PC-3 (cell line): ENCODE measurements around the gene HCAR2. TPM values are rescaled to one million over a fixed set of nuclear protein-coding genes. Genes with fewer than 3 reads are reported as not detected.
A peak's percentile ranks its signal among the peaks of the same experiment; 100 is the strongest.
"Not testable (repeated sequence)": the region's sequence is repeated elsewhere in the genome, so short reads cannot be mapped to it uniquely, and the experiment has no call there.

Source experiments
- ATAC-seq: fragments of 200-7000 bp; cut with Tn5 transposase; 2 replicates; pipeline ENCODE4 v1.9.1; 2020; ENCODE audit warnings: mild to moderate bottlenecking, moderate library complexity
- BruUV-seq: library from RNA; stranded (reverse); fragments of 400-500 nt; replicated peaks from 2 replicates; lab custom pipeline; 2021; lab: Mats Ljungman, UMichigan
- CTCF ChIA-PET: fragments of 300-600 bp; sonication (Branson Sonifier 250); formaldehyde crosslinking; loops from one replicate; lab custom pipeline; 2022; ENCODE audit warnings: antibody characterized with exemption; lab: Charles Lee
- POLR2A ChIA-PET: fragments of 300-600 bp; sonication (Branson Sonifier 250); formaldehyde crosslinking; loops from one replicate; lab custom pipeline; 2022; ENCODE audit warnings: antibody characterized with exemption; ENCODE audit not compliant: unreplicated experiment; lab: Charles Lee
- DNase-seq: peaks from one replicate; pipeline ENCODE4 v3.0.0-alpha.2; 2015
- H2AFZ ChIP-seq: fragments of 300-600 bp; sonication (generic); 2 replicates; pipeline ENCODE4 v1.6.0; 2016; ENCODE audit warnings: antibody characterized with exemption, low read length
- H3F3A ChIP-seq: fragments of 300-600 bp; sonication (generic); one replicate; pipeline ENCODE4 v1.6.0; 2017; ENCODE audit warnings: antibody characterized with exemption, low read length, control low read depth, mild to moderate bottlenecking; ENCODE audit not compliant: unreplicated experiment
- H3K27ac ChIP-seq: fragments of 300-600 bp; sonication (generic); 2 replicates; pipeline ENCODE4 v1.5.1; 2016; ENCODE audit warnings: mild to moderate bottlenecking, low read length
- H3K27me3 ChIP-seq: fragments of 300-600 bp; sonication (generic); 2 replicates; pipeline ENCODE4 v1.6.1; 2016; ENCODE audit warnings: low read length, mixed read lengths
- H3K36me3 ChIP-seq: fragments of 300-600 bp; sonication (generic); 2 replicates; pipeline ENCODE4 v1.6.1; 2016; ENCODE audit warnings: low read depth, mixed run types, low read length, mixed read lengths
- H3K4me1 ChIP-seq: fragments of 300-600 bp; sonication (generic); 2 replicates; pipeline ENCODE4 v1.5.1; 2016; ENCODE audit warnings: low read length; ENCODE audit not compliant: insufficient read depth
- H3K4me2 ChIP-seq: fragments of 300-600 bp; sonication (generic); 2 replicates; pipeline ENCODE4 v1.6.0; 2016; ENCODE audit warnings: low read length
- H3K4me3 ChIP-seq: fragments of 300-600 bp; sonication (generic); 2 replicates; pipeline ENCODE4 v1.5.1; 2016; ENCODE audit warnings: mild to moderate bottlenecking, low read length, mixed read lengths
- H3K79me2 ChIP-seq: fragments of 300-600 bp; sonication (generic); 2 replicates; pipeline ENCODE4 v1.6.1; 2017; ENCODE audit warnings: low read length, mixed read lengths
- H3K9ac ChIP-seq: fragments of 300-600 bp; sonication (generic); 2 replicates; pipeline ENCODE4 v1.6.0; 2016; ENCODE audit warnings: mild to moderate bottlenecking, low read length
- H3K9me2 ChIP-seq: fragments of 300-600 bp; sonication (generic); replicated peaks from 2 replicates; pipeline ENCODE4 v1.6.1; 2016; ENCODE audit warnings: mixed run types, low read length, mixed read lengths
- H3K9me3 ChIP-seq: fragments of 300-600 bp; sonication (generic); 2 replicates; pipeline ENCODE4 v1.6.1; 2016; ENCODE audit warnings: low read length, mixed read lengths
- H4K20me1 ChIP-seq: fragments of 300-600 bp; sonication (generic); 2 replicates; pipeline ENCODE4 v1.6.1; 2016; ENCODE audit warnings: low read length, mixed read lengths
- intact Hi-C: fragments of 100-400 bp; cut with micrococcal nuclease; formaldehyde crosslinking; loops from 2 replicates; pipeline ENCODE4 v1.9.0; 2023
- total RNA-seq: library from RNA; depleted of rRNA; stranded (reverse); fragments of >200 nt; gene quantifications from 2 replicates; pipeline ENCODE4 v1.2.3, GENCODE V29; 2014

The HCAR2 gene
- total RNA-seq, 1 experiment from 2014 or later = not detected

- H3K36me3 ChIP-seq, BruUV-seq, H3K4me1 ChIP-seq, H3K9me2 ChIP-seq, DNase-seq, ATAC-seq, H3K27me3 ChIP-seq, H3K27ac ChIP-seq, H3K79me2 ChIP-seq, H3K9me3 ChIP-seq, intact Hi-C loops, H3K9ac ChIP-seq, CTCF ChIA-PET, POLR2A ChIA-PET, H3K4me2 ChIP-seq, H2AFZ ChIP-seq, H3K4me3 ChIP-seq, H3F3A ChIP-seq, H4K20me1 ChIP-seq: not testable (repeated sequence)
Measured at GRCh38 chr12:122715211-122715610, 12.1 kb upstream of the HCAR2 start.

GRCh38 chr12:122713491-122714188 is 10.5 kb upstream of the HCAR2 start:
- peak; percentile 35; the same call in 1 of the 2 replicates for ATAC-seq
- H3F3A ChIP-seq, CTCF ChIA-PET, H3K4me3 ChIP-seq, H2AFZ ChIP-seq, H3K4me1 ChIP-seq, H3K36me3 ChIP-seq, POLR2A ChIA-PET, H3K9me3 ChIP-seq, H3K9me2 ChIP-seq, intact Hi-C loops, H3K79me2 ChIP-seq, H4K20me1 ChIP-seq, H3K27ac ChIP-seq, H3K4me2 ChIP-seq, DNase-seq, BruUV-seq, H3K9ac ChIP-seq, H3K27me3 ChIP-seq: not testable (repeated sequence)

GRCh38 chr12:122711266-122711665 is 8.1 kb upstream of the HCAR2 start:
- H4K20me1 ChIP-seq, CTCF ChIA-PET, POLR2A ChIA-PET, H3K36me3 ChIP-seq, H3K4me3 ChIP-seq, DNase-seq, BruUV-seq, H3K27ac ChIP-seq, H3K9me2 ChIP-seq, H2AFZ ChIP-seq, H3K79me2 ChIP-seq, H3K9ac ChIP-seq, H3F3A ChIP-seq, H3K4me2 ChIP-seq, ATAC-seq, H3K9me3 ChIP-seq, H3K27me3 ChIP-seq, intact Hi-C loops: not testable (repeated sequence)
- peaks cover 11% of the 10 kb centered on the region; the same call in 1 of the 2 replicates for H3K4me1 ChIP-seq

GRCh38 chr12:122710341-122710740 is 7.2 kb upstream of the HCAR2 start:
- H3K9me3 ChIP-seq, H4K20me1 ChIP-seq, H3K9ac ChIP-seq, H3F3A ChIP-seq, H3K36me3 ChIP-seq, H3K27ac ChIP-seq, H2AFZ ChIP-seq, H3K79me2 ChIP-seq, ATAC-seq, H3K4me3 ChIP-seq, CTCF ChIA-PET, H3K9me2 ChIP-seq, intact Hi-C loops, POLR2A ChIA-PET, BruUV-seq, H3K27me3 ChIP-seq: not testable (repeated sequence)
- peak; percentile 46 for DNase-seq
- Histone ChIP-seq H3K4me2 (peak overlapping the region; percentile 34; the same call in 1 of the 2 replicates), H3K4me1 (peaks cover 11% of the 10 kb centered on the region; the same call in 1 of the 2 replicates)

GRCh38 chr12:122709287-122709686 is 6.1 kb upstream of the HCAR2 start:
- DNase-seq, BruUV-seq, H3K9me2 ChIP-seq, H4K20me1 ChIP-seq, H3K36me3 ChIP-seq, H2AFZ ChIP-seq, intact Hi-C loops, H3K9ac ChIP-seq, ATAC-seq, H3K27me3 ChIP-seq, CTCF ChIA-PET, H3K27ac ChIP-seq, H3K9me3 ChIP-seq, H3K79me2 ChIP-seq, H3F3A ChIP-seq, H3K4me3 ChIP-seq, POLR2A ChIA-PET, H3K4me2 ChIP-seq: not testable (repeated sequence)
- peaks cover 11% of the 10 kb centered on the region; the same call in 1 of the 2 replicates for H3K4me1 ChIP-seq

GRCh38 chr12:122703841-122704240 is 684 bp upstream of the HCAR2 start:
- DNase-seq, POLR2A ChIA-PET, H3K27me3 ChIP-seq, intact Hi-C loops, H3K9me3 ChIP-seq, H3K4me1 ChIP-seq, BruUV-seq, CTCF ChIA-PET, H3K9me2 ChIP-seq, H2AFZ ChIP-seq, ATAC-seq, H3K27ac ChIP-seq, H3K9ac ChIP-seq, H4K20me1 ChIP-seq, H3K79me2 ChIP-seq, H3F3A ChIP-seq, H3K4me3 ChIP-seq, H3K36me3 ChIP-seq, H3K4me2 ChIP-seq: not testable (repeated sequence)
